A549 (cell line): ENCODE measurements around the gene EIF5AL1. TPM values are rescaled to one million over a fixed set of nuclear protein-coding genes. Genes with fewer than 3 reads are reported as not detected.

Experiments
- ATAC-seq, 2 experiments: fragments of 200-7000 bp in 1 of 2; fragments of >200 bp in 1 of 2; cut with Nextera tagmentation in 1 of 2; cut with Tn5 transposase in 1 of 2; 3 replicates each; pipeline versions ENCODE4 v1.8.0 to v1.9.1; 2018 to 2020; ENCODE audit warnings: mild to moderate bottlenecking in 1 of 2, moderate library complexity in 1 of 2
- CTCF ChIA-PET: fragments of 300-600 bp; sonication (Branson Sonifier 250); formaldehyde crosslinking; extraction: SDS; loops from one replicate; lab custom pipeline; 2021; ENCODE audit warnings: antibody characterized with exemption, inconsistent platforms; lab: Yijun Ruan, JAX
- POLR2A ChIA-PET: fragments of 350-600 bp; formaldehyde crosslinking; extraction: SDS; loops from one replicate; lab custom pipeline; 2021; ENCODE audit warnings: antibody characterized with exemption, inconsistent platforms; lab: Yijun Ruan, JAX
- DNase-seq, 2 experiments: peaks; one replicate each; pipeline versions ENCODE4 v3.0.0 to v3.0.0-alpha.2; 2011 to 2016; ENCODE audit warnings: low read depth in 1 of 2, low spot score in 1 of 2
- FAIRE-seq: peaks from 2 replicates; lab custom pipeline; 2011; peaks lifted over from hg19 to GRCh38; lab: Jason Lieb, UNC
- H3K27ac ChIP-seq, 2 experiments: fragments of >200 bp; sonication (Bioruptor Twin); formaldehyde crosslinking; 3 replicates each; pipeline ENCODE4 v1.5.1; 2016 to 2017
- H3K4me1 ChIP-seq: fragments of >200 bp; sonication (Bioruptor Twin); formaldehyde crosslinking; 3 replicates; pipeline ENCODE4 v1.6.1; 2016
- H3K4me2 ChIP-seq: fragments of >200 bp; sonication (Bioruptor Twin); formaldehyde crosslinking; 3 replicates; pipeline ENCODE4 v1.6.1; 2016
- H3K4me3 ChIP-seq: fragments of >200 bp; sonication (Bioruptor Twin); formaldehyde crosslinking; 3 replicates; pipeline ENCODE4 v1.5.1; 2016
- H3K9me3 ChIP-seq: fragments of >200 bp; sonication (Bioruptor Twin); formaldehyde crosslinking; 3 replicates; pipeline ENCODE4 v1.6.1; 2016
- BHLHE40 ChIP-seq: IDR thresholded peaks from 2 replicates; pipeline ENCODE4 v1.6.1; 2012; ENCODE audit warnings: low read depth, low read length, inconsistent platforms
- CEBPB ChIP-seq, 2 experiments: fragments of >200 bp in 1 of 2; sonication (Bioruptor Twin) in 1 of 2; formaldehyde crosslinking in 1 of 2; IDR thresholded peaks; 2 replicates each; pipeline ENCODE4 v1.6.1; 2012 to 2016
- CHD2 ChIP-seq: fragments of 150-350 bp; IDR thresholded peaks from 2 replicates; pipeline ENCODE4 v1.6.1; 2014; ENCODE audit warnings: low read length; ENCODE audit not compliant: partially characterized antibody
- EHF ChIP-seq: fragments of 250-450 bp; sonication (Bioruptor Pico); IDR thresholded peaks from 2 replicates; pipeline ENCODE4 v1.5.0; 2020; ENCODE audit warnings: mild to moderate bottlenecking
- EP300 ChIP-seq, 2 experiments: fragments of >200 bp; sonication (Bioruptor Twin); formaldehyde crosslinking; IDR thresholded peaks; 2 replicates in 1 of 2; 3 replicates in 1 of 2; pipeline ENCODE4 v1.6.1; 2016 to 2017
- FOSL2 ChIP-seq, 2 experiments: fragments of 450-650 bp in 1 of 2; fragments of >200 bp in 1 of 2; sonication (Bioruptor Twin) in 1 of 2; formaldehyde crosslinking; IDR thresholded peaks; 2 replicates each; pipeline versions ENCODE4 v1.5.0 to v1.6.1; 2016 to 2020; ENCODE audit warnings: mild to moderate bottlenecking in 1 of 2, moderate library complexity in 1 of 2
- HOXA7 ChIP-seq: fragments of 250-450 bp; sonication (Bioruptor Pico); IDR thresholded peaks from 2 replicates; pipeline ENCODE4 v1.5.0; 2020; ENCODE audit warnings: mild to moderate bottlenecking, moderate library complexity
- HOXB5 ChIP-seq: fragments of 250-450 bp; sonication (Bioruptor Pico); IDR thresholded peaks from 2 replicates; pipeline ENCODE4 v1.5.0; 2020; ENCODE audit warnings: mild to moderate bottlenecking, moderate library complexity
- JUN ChIP-seq, 2 experiments: fragments of >200 bp; sonication (Bioruptor Twin); formaldehyde crosslinking; IDR thresholded peaks; 2 replicates in 1 of 2; 3 replicates in 1 of 2; pipeline ENCODE4 v1.6.1; 2016 to 2017
- JUNB ChIP-seq: fragments of >200 bp; sonication (Bioruptor Twin); formaldehyde crosslinking; IDR thresholded peaks from 2 replicates; pipeline ENCODE4 v1.6.1; 2016
- KDM1A ChIP-seq: fragments of 200-600 bp; sonication (generic); IDR thresholded peaks from 2 replicates; pipeline ENCODE4 v1.6.1; 2016; ENCODE audit warnings: low read depth, mild to moderate bottlenecking
- KDM5A ChIP-seq: fragments of 200-600 bp; sonication (generic); IDR thresholded peaks from 2 replicates; pipeline ENCODE4 v1.6.1; 2016; ENCODE audit warnings: antibody characterized with exemption, mild to moderate bottlenecking
- MAFK ChIP-seq: fragments of 450-650 bp; IDR thresholded peaks from 2 replicates; pipeline ENCODE4 v1.6.1; 2014; ENCODE audit not compliant: partially characterized antibody
- NPAS2 ChIP-seq: fragments of 250-450 bp; sonication (Bioruptor Pico); IDR thresholded peaks from 2 replicates; pipeline ENCODE4 v1.8.0; 2022; ENCODE audit warnings: mild to moderate bottlenecking, moderate library complexity, borderline replicate concordance
- NR3C1 ChIP-seq: fragments of >200 bp; sonication (Bioruptor Twin); formaldehyde crosslinking; IDR thresholded peaks from 3 replicates; pipeline ENCODE4 v1.6.1; 2017
- POLR2A ChIP-seq: IDR thresholded peaks from 2 replicates; pipeline ENCODE4 v1.6.1; 2012; ENCODE audit warnings: mild to moderate bottlenecking, low read length
- RNF2 ChIP-seq: fragments of 200-600 bp; sonication (generic); IDR thresholded peaks from 2 replicates; pipeline ENCODE4 v1.6.1; 2016; ENCODE audit warnings: low read depth, mild to moderate bottlenecking, antibody characterized with exemption, moderate library complexity, borderline replicate concordance
- SREBF2 ChIP-seq: fragments of 450-650 bp; IDR thresholded peaks from 2 replicates; pipeline ENCODE4 v1.6.1; 2014; ENCODE audit warnings: mild to moderate bottlenecking, moderate library complexity
- TFCP2L1 ChIP-seq: fragments of 250-450 bp; sonication (Bioruptor Pico); IDR thresholded peaks from 2 replicates; pipeline ENCODE4 v1.5.0; 2021; ENCODE audit warnings: mild to moderate bottlenecking
- ZC3H11A ChIP-seq: fragments of 450-650 bp; IDR thresholded peaks from 2 replicates; pipeline ENCODE4 v1.6.1; 2014; ENCODE audit warnings: antibody characterized with exemption, mild to moderate bottlenecking
- ZNF302 ChIP-seq: fragments of 250-450 bp; sonication (Bioruptor Pico); IDR thresholded peaks from 2 replicates; pipeline ENCODE4 v1.9.0; 2021; ENCODE audit warnings: inconsistent platforms, mild to moderate bottlenecking, moderate library complexity
- ZSCAN20 ChIP-seq: fragments of 250-450 bp; sonication (Bioruptor Pico); IDR thresholded peaks from 2 replicates; pipeline ENCODE4 v1.8.0; 2022; ENCODE audit warnings: mild to moderate bottlenecking, moderate library complexity
- WGBS: methylation state at CpG from one replicate; pipeline ENCODE4 v1.1.6; 2017; ENCODE audit errors: missing lambda C conversion rate; 5-methylcytosine and 5-hydroxymethylcytosine counted together
- polyA plus RNA-seq, 4 experiments: library from polyadenylated mRNA; depleted of rRNA in 3 of 4; stranded (reverse); fragments of >200 nt; fragmentation: RNase III in 1 of 4; extraction: RNeasy Plus Mini Kit Qiagen cat#74134 plus additional on column Dnase treatment in 1 of 4; gene quantifications; 2 replicates in 3 of 4; 3 replicates in 1 of 4; pipeline ENCODE4 v1.2.3, GENCODE V29; 2011 to 2017
- TF ChIP-seq, protein P1 (sequence below): fragments of 250-450 bp; sonication (Bioruptor Pico); IDR thresholded peaks from 2 replicates; pipeline ENCODE4 v1.5.0; 2020; ENCODE audit warnings: low read depth, mild to moderate bottlenecking, moderate library complexity
- TF ChIP-seq, protein P2 (sequence below): IDR thresholded peaks from 2 replicates; pipeline ENCODE4 v1.6.1; 2012
- TF ChIP-seq, protein P3 (sequence below): fragments of 450-650 bp; IDR thresholded peaks from 2 replicates; pipeline ENCODE4 v1.6.1; 2014; ENCODE audit warnings: antibody characterized with exemption
- TF ChIP-seq, protein P4 (sequence below): fragments of 150-350 bp; IDR thresholded peaks from 2 replicates; pipeline ENCODE4 v1.6.1; 2014; ENCODE audit warnings: low read depth, mild to moderate bottlenecking, low read length
- TF ChIP-seq, protein P5 (sequence below): fragments of 200-600 bp; sonication (generic); IDR thresholded peaks from 2 replicates; pipeline ENCODE4 v1.6.1; 2016; ENCODE audit warnings: antibody characterized with exemption, mild to moderate bottlenecking, moderate library complexity

The EIF5AL1 gene
- polyA plus RNA-seq, 2 of the 4 experiments (the other 2 are of a cell fraction) = 1.7 to 5.7 TPM

DNA sequence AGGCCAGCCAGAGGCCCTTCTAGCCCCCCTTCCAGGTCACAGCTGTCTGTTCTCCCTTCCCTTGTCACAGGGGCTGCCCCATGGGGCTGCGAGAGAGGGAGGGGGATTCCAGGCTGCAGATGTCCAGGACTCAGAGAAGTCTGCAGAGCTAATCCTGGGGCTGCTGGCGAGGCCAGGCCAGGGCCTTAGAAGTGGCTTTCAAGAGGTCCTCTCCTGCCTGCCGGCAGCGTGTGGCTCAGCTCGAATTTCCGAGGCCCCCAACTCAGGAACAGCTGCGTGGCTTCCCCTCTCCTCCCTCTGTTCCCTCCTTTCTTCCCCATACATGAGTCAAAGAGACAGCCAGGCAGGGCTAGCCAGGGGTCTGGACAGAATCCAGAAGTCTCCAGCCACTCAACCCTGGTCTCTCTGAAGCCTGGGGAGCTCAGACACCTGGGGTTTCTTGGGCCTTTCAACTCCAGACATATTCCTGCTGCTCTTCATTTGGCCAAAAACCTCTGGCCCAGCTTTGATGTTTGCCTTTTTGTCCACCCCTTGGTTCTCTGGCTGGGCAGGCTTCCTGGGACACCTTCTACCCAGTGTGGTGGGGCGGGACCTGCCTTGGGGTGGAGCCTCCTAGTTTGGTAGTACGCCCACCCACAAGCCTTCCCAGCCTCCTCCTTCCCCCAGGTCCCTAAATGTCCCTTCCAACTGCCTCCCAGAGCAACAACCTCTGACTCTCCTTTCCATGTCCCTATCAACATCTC lies 21.8 kb upstream of the EIF5AL1 start:
- peaks cover 12% of the 10 kb centered on the region for H3K4me1 ChIP-seq
- WGBS = 75% methylated on average over 8 of the region's 9 CpGs
- FAIRE-seq = no peak
- H3K4me3 ChIP-seq = no peak overlapping the region
- no peaks in the 10 kb centered on the region for H3K9me3 ChIP-seq
- no peak for DNase-seq
- ChIA-PET POLR2A (no interaction called here), CTCF (interaction anchor here (0.5 to 19.9 kb wide), 3 partner anchors 11 to 171 kb away, joined by 3 to 145 read pairs (median 3); no protein-coding TSS in a partner anchor)
- ATAC-seq = no peak
- H3K27ac ChIP-seq = 0 out of 6 replicates have a peak overlapping the region, but pooled peaks of 1 of the 2 experiments have one; percentile 15
- no peak for TF ChIP-seq KDM5A
- TF ChIP-seq BHLHE40 = no peak
- TF ChIP-seq, protein P1, sequence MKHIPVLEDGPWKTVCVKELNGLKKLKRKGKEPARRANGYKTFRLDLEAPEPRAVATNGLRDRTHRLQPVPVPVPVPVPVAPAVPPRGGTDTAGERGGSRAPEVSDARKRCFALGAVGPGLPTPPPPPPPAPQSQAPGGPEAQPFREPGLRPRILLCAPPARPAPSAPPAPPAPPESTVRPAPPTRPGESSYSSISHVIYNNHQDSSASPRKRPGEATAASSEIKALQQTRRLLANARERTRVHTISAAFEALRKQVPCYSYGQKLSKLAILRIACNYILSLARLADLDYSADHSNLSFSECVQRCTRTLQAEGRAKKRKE = no peak
- no peak for TF ChIP-seq NPAS2 (CRISPR knock-in tag)
- no peak for TF ChIP-seq FOSL2 (IDR thresholded peaks at IDR 0.05)
- TF ChIP-seq FOSL2 (CRISPR knock-in tag; IDR thresholded peaks at IDR 0.05) = no peak
- TF ChIP-seq EP300 (IDR thresholded peaks at IDR 0.05) = no peak
- TF ChIP-seq KDM1A = no peak
- no peak for TF ChIP-seq TFCP2L1 (CRISPR knock-in tag)
- TF ChIP-seq JUN (IDR thresholded peaks at IDR 0.05) = no peak
- no peak for TF ChIP-seq ZSCAN20 (CRISPR knock-in tag)
- TF ChIP-seq, protein P2, sequence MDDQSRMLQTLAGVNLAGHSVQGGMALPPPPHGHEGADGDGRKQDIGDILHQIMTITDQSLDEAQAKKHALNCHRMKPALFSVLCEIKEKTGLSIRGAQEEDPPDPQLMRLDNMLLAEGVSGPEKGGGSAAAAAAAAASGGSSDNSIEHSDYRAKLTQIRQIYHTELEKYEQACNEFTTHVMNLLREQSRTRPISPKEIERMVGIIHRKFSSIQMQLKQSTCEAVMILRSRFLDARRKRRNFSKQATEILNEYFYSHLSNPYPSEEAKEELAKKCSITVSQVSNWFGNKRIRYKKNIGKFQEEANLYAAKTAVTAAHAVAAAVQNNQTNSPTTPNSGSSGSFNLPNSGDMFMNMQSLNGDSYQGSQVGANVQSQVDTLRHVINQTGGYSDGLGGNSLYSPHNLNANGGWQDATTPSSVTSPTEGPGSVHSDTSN = no peak
- no peak for TF ChIP-seq HOXA7
- TF ChIP-seq, protein P3, sequence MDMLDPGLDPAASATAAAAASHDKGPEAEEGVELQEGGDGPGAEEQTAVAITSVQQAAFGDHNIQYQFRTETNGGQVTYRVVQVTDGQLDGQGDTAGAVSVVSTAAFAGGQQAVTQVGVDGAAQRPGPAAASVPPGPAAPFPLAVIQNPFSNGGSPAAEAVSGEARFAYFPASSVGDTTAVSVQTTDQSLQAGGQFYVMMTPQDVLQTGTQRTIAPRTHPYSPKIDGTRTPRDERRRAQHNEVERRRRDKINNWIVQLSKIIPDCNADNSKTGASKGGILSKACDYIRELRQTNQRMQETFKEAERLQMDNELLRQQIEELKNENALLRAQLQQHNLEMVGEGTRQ = no peak
- TF ChIP-seq MAFK = no peak
- TF ChIP-seq CEBPB (IDR thresholded peaks at IDR 0.05) = no peak
- TF ChIP-seq, protein P4, sequence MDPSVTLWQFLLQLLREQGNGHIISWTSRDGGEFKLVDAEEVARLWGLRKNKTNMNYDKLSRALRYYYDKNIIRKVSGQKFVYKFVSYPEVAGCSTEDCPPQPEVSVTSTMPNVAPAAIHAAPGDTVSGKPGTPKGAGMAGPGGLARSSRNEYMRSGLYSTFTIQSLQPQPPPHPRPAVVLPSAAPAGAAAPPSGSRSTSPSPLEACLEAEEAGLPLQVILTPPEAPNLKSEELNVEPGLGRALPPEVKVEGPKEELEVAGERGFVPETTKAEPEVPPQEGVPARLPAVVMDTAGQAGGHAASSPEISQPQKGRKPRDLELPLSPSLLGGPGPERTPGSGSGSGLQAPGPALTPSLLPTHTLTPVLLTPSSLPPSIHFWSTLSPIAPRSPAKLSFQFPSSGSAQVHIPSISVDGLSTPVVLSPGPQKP = no peak
- H3K4me2 ChIP-seq = no peak overlapping the region

DNA sequence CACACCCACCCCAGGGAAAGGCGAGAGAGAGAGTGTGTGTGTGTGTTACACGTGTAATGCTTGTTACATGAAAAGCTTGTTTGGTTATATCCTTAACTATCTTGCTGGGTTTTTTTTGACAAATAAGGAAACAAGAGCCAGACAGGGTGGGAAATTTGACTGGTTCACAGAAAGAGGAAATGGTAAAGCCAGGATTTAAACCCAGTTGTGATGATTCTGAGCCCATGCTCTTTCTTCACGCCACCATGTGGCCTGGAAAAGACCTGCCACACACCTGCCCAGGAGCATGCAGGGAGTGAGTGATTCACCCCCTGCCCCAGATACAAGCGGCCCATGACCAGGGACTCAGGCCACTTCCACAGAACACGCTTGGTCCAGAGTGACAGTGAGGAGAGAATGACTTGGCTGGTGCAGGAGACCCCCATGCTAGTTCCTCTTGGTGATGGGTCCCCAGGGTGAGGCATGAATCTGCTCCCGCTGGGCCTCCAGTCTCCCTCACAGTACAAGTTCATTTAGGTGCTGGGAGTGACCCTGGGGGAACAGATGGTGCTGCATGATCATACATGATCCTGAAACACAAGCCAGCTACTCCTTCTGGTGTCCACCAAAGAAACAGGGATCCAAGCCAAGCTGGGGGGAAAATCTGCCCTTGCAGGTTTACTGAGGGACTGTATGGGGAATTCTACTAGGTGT lies 21.0 kb upstream of the EIF5AL1 start:
- H3K27ac ChIP-seq = no peak overlapping the region
- WGBS = 84% methylated on average over 6 of the region's 6 CpGs
- no peaks in the 10 kb centered on the region for H3K9me3 ChIP-seq
- H3K4me3 ChIP-seq = no peak overlapping the region
- ATAC-seq = no peak
- DNase-seq = no peak
- FAIRE-seq = no peak
- peaks cover 12% of the 10 kb centered on the region for H3K4me1 ChIP-seq
- POLR2A ChIA-PET = no interaction called here
- no peak overlapping the region for H3K4me2 ChIP-seq
- CTCF ChIA-PET = interaction anchor here (0.5 to 19.9 kb wide), 4 partner anchors 11 to 172 kb away, joined by 3 to 145 read pairs (median 3); no protein-coding TSS in a partner anchor
- no peak for TF ChIP-seq EHF (CRISPR knock-in tag)
- TF ChIP-seq CEBPB (IDR thresholded peaks at IDR 0.05) = no peak
- TF ChIP-seq RNF2 = no peak
- TF ChIP-seq ZSCAN20 (CRISPR knock-in tag) = no peak
- no peak for TF ChIP-seq JUNB
- no peak for TF ChIP-seq ZC3H11A
- TF ChIP-seq, protein P5, sequence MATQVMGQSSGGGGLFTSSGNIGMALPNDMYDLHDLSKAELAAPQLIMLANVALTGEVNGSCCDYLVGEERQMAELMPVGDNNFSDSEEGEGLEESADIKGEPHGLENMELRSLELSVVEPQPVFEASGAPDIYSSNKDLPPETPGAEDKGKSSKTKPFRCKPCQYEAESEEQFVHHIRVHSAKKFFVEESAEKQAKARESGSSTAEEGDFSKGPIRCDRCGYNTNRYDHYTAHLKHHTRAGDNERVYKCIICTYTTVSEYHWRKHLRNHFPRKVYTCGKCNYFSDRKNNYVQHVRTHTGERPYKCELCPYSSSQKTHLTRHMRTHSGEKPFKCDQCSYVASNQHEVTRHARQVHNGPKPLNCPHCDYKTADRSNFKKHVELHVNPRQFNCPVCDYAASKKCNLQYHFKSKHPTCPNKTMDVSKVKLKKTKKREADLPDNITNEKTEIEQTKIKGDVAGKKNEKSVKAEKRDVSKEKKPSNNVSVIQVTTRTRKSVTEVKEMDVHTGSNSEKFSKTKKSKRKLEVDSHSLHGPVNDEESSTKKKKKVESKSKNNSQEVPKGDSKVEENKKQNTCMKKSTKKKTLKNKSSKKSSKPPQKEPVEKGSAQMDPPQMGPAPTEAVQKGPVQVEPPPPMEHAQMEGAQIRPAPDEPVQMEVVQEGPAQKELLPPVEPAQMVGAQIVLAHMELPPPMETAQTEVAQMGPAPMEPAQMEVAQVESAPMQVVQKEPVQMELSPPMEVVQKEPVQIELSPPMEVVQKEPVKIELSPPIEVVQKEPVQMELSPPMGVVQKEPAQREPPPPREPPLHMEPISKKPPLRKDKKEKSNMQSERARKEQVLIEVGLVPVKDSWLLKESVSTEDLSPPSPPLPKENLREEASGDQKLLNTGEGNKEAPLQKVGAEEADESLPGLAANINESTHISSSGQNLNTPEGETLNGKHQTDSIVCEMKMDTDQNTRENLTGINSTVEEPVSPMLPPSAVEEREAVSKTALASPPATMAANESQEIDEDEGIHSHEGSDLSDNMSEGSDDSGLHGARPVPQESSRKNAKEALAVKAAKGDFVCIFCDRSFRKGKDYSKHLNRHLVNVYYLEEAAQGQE = no peak
- no peak for TF ChIP-seq ZNF302 (CRISPR knock-in tag)
- TF ChIP-seq POLR2A = no peak
- no peak for TF ChIP-seq HOXB5 (CRISPR knock-in tag)
- TF ChIP-seq NR3C1 = no peak
- TF ChIP-seq SREBF2 = no peak
- TF ChIP-seq FOSL2 (IDR thresholded peaks at IDR 0.05) = no peak
- TF ChIP-seq FOSL2 (CRISPR knock-in tag; IDR thresholded peaks at IDR 0.05) = no peak
- TF ChIP-seq CHD2 = no peak
